Loucy (cell line): ENCODE results near the gene SLC6A18.
"Not testable (repeated sequence)": the region's sequence is repeated elsewhere in the genome, so short reads cannot be mapped to it uniquely, and the experiment has no call there.

Experiments used
- H2AFZ ChIP-seq: fragments of 200-600 bp; sonication (generic); 2 replicates; pipeline ENCODE4 v1.6.0; 2016; ENCODE audit warnings: antibody characterized with exemption, mild to moderate bottlenecking, low read length, moderate library complexity
- H3F3A ChIP-seq: fragments of 200-600 bp; 2 replicates; pipeline ENCODE4 v1.6.0; 2016; ENCODE audit warnings: antibody characterized with exemption, low read depth, mild to moderate bottlenecking
- H3K27me3 ChIP-seq: fragments of 200-600 bp; sonication (generic); 2 replicates; pipeline ENCODE4 v1.6.1; 2014; ENCODE audit warnings: low read length, mild to moderate bottlenecking; ENCODE audit not compliant: insufficient read depth, poor library complexity, severe bottlenecking
- H3K36me3 ChIP-seq: fragments of 200-600 bp; sonication (generic); 2 replicates; pipeline ENCODE4 v1.6.1; 2016; ENCODE audit warnings: low read length; ENCODE audit not compliant: insufficient read depth
- H3K4me1 ChIP-seq: fragments of 200-600 bp; sonication (generic); 2 replicates; pipeline ENCODE4 v1.5.1; 2014; ENCODE audit warnings: low read length, mild to moderate bottlenecking; ENCODE audit not compliant: insufficient read depth, poor library complexity, severe bottlenecking
- H3K4me2 ChIP-seq: fragments of 200-600 bp; sonication (generic); 2 replicates; pipeline ENCODE4 v1.6.0; 2014; ENCODE audit warnings: antibody characterized with exemption, low read length, low read depth, mild to moderate bottlenecking; ENCODE audit not compliant: poor library complexity, severe bottlenecking
- H3K4me3 ChIP-seq: fragments of 200-600 bp; sonication (generic); 2 replicates; pipeline ENCODE4 v1.5.1; 2014; ENCODE audit warnings: low read length, mild to moderate bottlenecking, mixed read lengths; ENCODE audit not compliant: poor library complexity, severe bottlenecking
- H3K79me2 ChIP-seq: fragments of 200-600 bp; sonication (generic); 2 replicates; pipeline ENCODE4 v1.6.1; 2014; ENCODE audit warnings: low read length; ENCODE audit not compliant: insufficient read depth
- H3K9ac ChIP-seq: fragments of 200-600 bp; sonication (generic); 2 replicates; pipeline ENCODE4 v1.6.0; 2014; ENCODE audit warnings: mild to moderate bottlenecking, low read depth, low read length, moderate library complexity; ENCODE audit not compliant: poor library complexity, severe bottlenecking
- H3K9me2 ChIP-seq: fragments of 200-600 bp; sonication (generic); replicated peaks from 2 replicates; pipeline ENCODE4 v1.6.1; 2016; ENCODE audit warnings: low read depth, low read length, mixed read lengths
- H3K9me3 ChIP-seq: fragments of 200-600 bp; sonication (generic); 2 replicates; pipeline ENCODE4 v1.6.1; 2014; ENCODE audit warnings: mild to moderate bottlenecking, antibody characterized with exemption, low read length, low read depth; ENCODE audit not compliant: insufficient read depth
- H4K20me1 ChIP-seq: fragments of 200-600 bp; sonication (generic); 2 replicates; pipeline ENCODE4 v1.6.0; 2014; ENCODE audit warnings: antibody characterized with exemption, low read length, mild to moderate bottlenecking; ENCODE audit not compliant: insufficient read depth, poor library complexity, severe bottlenecking
- CTCF ChIP-seq: fragments of 200-600 bp; sonication (generic); conservative IDR thresholded peaks from 2 replicates; pipeline ENCODE4 v1.5.1; 2014; ENCODE audit warnings: mild to moderate bottlenecking, antibody characterized with exemption, low read length
- EZH2phosphoT487 ChIP-seq: fragments of 200-600 bp; IDR thresholded peaks from 2 replicates; pipeline ENCODE4 v1.6.1; 2018; ENCODE audit warnings: antibody characterized with exemption, mild to moderate bottlenecking, moderate library complexity, borderline replicate concordance

Gene SLC6A18

GRCh38 chr5:1274471-1274870 is 49.3 kb downstream of the SLC6A18 start:
- Histone ChIP-seq H3K27me3 (no peaks in the 10 kb centered on the region), H2AFZ (no peak overlapping the region), H3F3A (no peaks in the 10 kb centered on the region), H3K79me2 (no peaks in the 10 kb centered on the region), H3K9me2 (no peaks in the 10 kb centered on the region), H3K9ac (no peak overlapping the region), H3K4me2 (no peak overlapping the region), H3K4me1 (peaks cover 7% of the 10 kb centered on the region), H4K20me1 (no peaks in the 10 kb centered on the region), H3K4me3 (no peak overlapping the region), H3K36me3 (no peaks in the 10 kb centered on the region), H3K9me3 (no peaks in the 10 kb centered on the region)
- TF ChIP-seq EZH2phosphoT487 (no peak), CTCF (no peak)

GRCh38 chr5:1275397-1276391 is 50.5 kb downstream of the SLC6A18 start:
- H3K79me2 ChIP-seq, H3K9ac ChIP-seq, H3K36me3 ChIP-seq, H3K4me1 ChIP-seq, H3K27me3 ChIP-seq, H3F3A ChIP-seq, H2AFZ ChIP-seq, H3K9me2 ChIP-seq, H3K4me2 ChIP-seq, H3K9me3 ChIP-seq, H4K20me1 ChIP-seq, H3K4me3 ChIP-seq: not testable (repeated sequence)

GRCh38 chr5:1276930-1277329 is 51.7 kb downstream of the SLC6A18 start:
- H3K9ac ChIP-seq = no peak overlapping the region
- no peak overlapping the region for H2AFZ ChIP-seq
- no peak overlapping the region for H3K4me3 ChIP-seq
- H4K20me1 ChIP-seq = no peaks in the 10 kb centered on the region
- H3K27me3 ChIP-seq = no peaks in the 10 kb centered on the region
- no peaks in the 10 kb centered on the region for H3K9me2 ChIP-seq
- H3F3A ChIP-seq = no peaks in the 10 kb centered on the region
- no peaks in the 10 kb centered on the region for H3K36me3 ChIP-seq
- peaks cover 7% of the 10 kb centered on the region for H3K4me1 ChIP-seq
- H3K9me3 ChIP-seq = no peaks in the 10 kb centered on the region
- H3K79me2 ChIP-seq = no peaks in the 10 kb centered on the region
- no peak for TF ChIP-seq CTCF
- no peak for TF ChIP-seq EZH2phosphoT487
- H3K4me2 ChIP-seq = no peak overlapping the region

- TF ChIP-seq CTCF (no peak), EZH2phosphoT487 (no peak)
- Histone ChIP-seq H2AFZ (no peak overlapping the region), H3K36me3 (no peaks in the 10 kb centered on the region)
Observed at GRCh38 chr5:1277331-1277730, 52.1 kb downstream of the SLC6A18 start.

More at GRCh38 chr5:1277331-1277730, 52.1 kb downstream of the SLC6A18 start:
- Histone ChIP-seq H3K9ac (no peak overlapping the region), H3F3A (no peaks in the 10 kb centered on the region), H3K79me2 (no peaks in the 10 kb centered on the region), H3K9me3 (no peaks in the 10 kb centered on the region), H3K4me3 (no peak overlapping the region), H3K27me3 (no peaks in the 10 kb centered on the region), H4K20me1 (no peaks in the 10 kb centered on the region), H3K9me2 (no peaks in the 10 kb centered on the region), H3K4me2 (no peak overlapping the region), H3K4me1 (peaks cover 7% of the 10 kb centered on the region)
